CD4-positive, alpha-beta T cell treated with Interleukin-17A for 1 hour (primary cell): ENCODE measurements around the gene VAV1.

ENCODE experiments used
- DNase-seq: peaks from one replicate; pipeline ENCODE4 v3.0.0-alpha.2; 2020

Gene VAV1

GRCh38 chr19:6906559-6907060 lies 134.1 kb downstream of the VAV1 start:
- no peak for DNase-seq
